SK-N-MC (cell line): ENCODE data around the gene GLCE.
"Not testable (repeated sequence)": the region's sequence is repeated elsewhere in the genome, so short reads cannot be mapped to it uniquely, and the experiment has no call there.

Experiments
- DNase-seq: peaks from one replicate; pipeline ENCODE4 v3.0.0-alpha.2; 2011; ENCODE audit warnings: low read depth, low spot score
- H3K27ac ChIP-seq: fragments of 200-600 bp; sonication (generic); 2 replicates; pipeline ENCODE4 v1.5.1; 2016; ENCODE audit warnings: mixed run types
- H3K36me3 ChIP-seq: fragments of 200-600 bp; sonication (generic); 2 replicates; pipeline ENCODE4 v1.6.1; 2017; ENCODE audit warnings: antibody characterized with exemption, low read length, mixed read lengths; ENCODE audit not compliant: insufficient read depth
- H3K4me3 ChIP-seq: fragments of 200-600 bp; sonication (generic); 2 replicates; pipeline ENCODE4 v1.5.1; 2016
- H3K9ac ChIP-seq: fragments of 200-600 bp; sonication (generic); 2 replicates; pipeline ENCODE4 v1.8.0; 2017; ENCODE audit warnings: mixed run types, mixed read lengths; ENCODE audit not compliant: insufficient read length
- H3K9me3 ChIP-seq: fragments of 200-600 bp; sonication (generic); 2 replicates; pipeline ENCODE4 v1.6.1; 2017; ENCODE audit warnings: low read depth, mild to moderate bottlenecking, antibody characterized with exemption, low read length, moderate library complexity, mixed read lengths
- EZH2 ChIP-seq: fragments of 200-600 bp; sonication (generic); IDR thresholded peaks from one replicate; pipeline ENCODE4 v1.6.1; 2017; ENCODE audit warnings: antibody characterized with exemption
- FOXP2 ChIP-seq: optimal IDR thresholded peaks from 2 replicates; pipeline ENCODE3; 2011; ENCODE audit warnings: mild to moderate bottlenecking, moderate library complexity; ENCODE audit not compliant: insufficient read depth; ENCODE audit errors: extremely low read length, control extremely low read depth
- POLR2AphosphoS5 ChIP-seq: IDR thresholded peaks from 2 replicates; pipeline ENCODE4 v1.6.1; 2012; ENCODE audit warnings: mild to moderate bottlenecking, low read depth, low read length, borderline replicate concordance

The GLCE gene

GRCh38 chr15:69288011-69288410, 127.6 kb downstream of the GLCE start:
- no peak overlapping the region for H3K9ac ChIP-seq
- no peak for DNase-seq
- H3K36me3 ChIP-seq: no peaks in the 10 kb centered on the region
- H3K9me3 ChIP-seq: no peaks in the 10 kb centered on the region
- no peak overlapping the region for H3K27ac ChIP-seq
- no peak overlapping the region for H3K4me3 ChIP-seq
- TF ChIP-seq EZH2 (no peak), POLR2AphosphoS5 (no peak), FOXP2 (no peak)

- Histone ChIP-seq H3K4me3 (no peak overlapping the region), H3K27ac (no peak overlapping the region), H3K36me3 (no peaks in the 10 kb centered on the region), H3K9me3 (no peaks in the 10 kb centered on the region), H3K9ac (no peak overlapping the region)
- TF ChIP-seq EZH2 (no peak), POLR2AphosphoS5 (no peak), FOXP2 (no peak)
- DNase-seq: no peak
Observed at GRCh38 chr15:69288531-69289341, 128.3 kb downstream of the GLCE start.

- Histone ChIP-seq H3K9ac (no peak overlapping the region), H3K9me3 (no peaks in the 10 kb centered on the region), H3K4me3 (no peak overlapping the region), H3K36me3 (no peaks in the 10 kb centered on the region), H3K27ac (no peak overlapping the region)
- no peak for DNase-seq
- TF ChIP-seq POLR2AphosphoS5 (no peak), EZH2 (no peak), FOXP2 (no peak)
Observed at GRCh38 chr15:69289342-69290146, 129.1 kb downstream of the GLCE start.

DNA sequence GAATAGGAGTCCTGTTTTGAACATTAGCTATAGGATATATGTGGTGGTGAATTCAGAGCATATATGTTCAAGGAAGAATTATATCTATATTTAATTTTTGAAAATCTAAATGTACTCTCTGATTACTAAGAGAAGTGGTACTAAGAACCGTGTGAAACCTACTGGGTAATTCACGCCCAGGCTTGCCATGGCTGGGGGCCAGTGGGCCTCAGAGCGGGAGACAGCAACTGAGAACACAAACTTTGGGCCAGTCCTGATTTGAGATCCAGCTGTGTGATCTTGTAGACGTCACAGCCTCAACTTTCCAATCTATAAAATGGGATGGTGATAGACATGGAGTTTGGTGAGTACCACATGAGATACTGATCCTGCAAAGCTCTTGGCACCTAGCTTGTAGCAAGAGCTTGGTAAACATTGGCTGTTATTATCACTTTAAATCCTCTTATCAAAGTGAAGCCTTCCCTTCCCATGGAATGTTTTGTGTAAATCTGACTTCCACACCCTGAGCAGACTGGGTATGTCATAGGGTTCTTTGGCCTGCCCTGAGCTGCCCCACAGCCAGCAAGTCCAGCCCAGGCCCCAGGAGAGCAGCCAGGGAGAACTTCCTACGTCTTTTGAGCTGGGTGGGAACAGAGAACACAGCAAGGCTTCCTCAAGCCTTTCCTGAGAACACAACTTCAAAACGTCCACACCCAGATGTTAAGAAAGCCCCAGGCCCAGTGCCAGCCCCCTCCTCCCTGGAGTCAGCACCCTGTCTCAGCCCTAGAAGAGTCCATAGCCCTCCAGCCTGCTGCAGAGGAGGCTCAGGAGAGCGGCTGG, 130.1 kb downstream of the GLCE start:
- Histone ChIP-seq H3K9me3 (no peaks in the 10 kb centered on the region), H3K36me3 (no peaks in the 10 kb centered on the region), H3K4me3 (no peak overlapping the region), H3K9ac (no peak overlapping the region), H3K27ac (no peak overlapping the region)
- DNase-seq: no peak
- no peak for TF ChIP-seq EZH2
- no peak for TF ChIP-seq FOXP2
- TF ChIP-seq POLR2AphosphoS5: no peak

GRCh38 chr15:69291651-69292050, 131.2 kb downstream of the GLCE start:
- H3K36me3 ChIP-seq, DNase-seq, H3K9me3 ChIP-seq, H3K4me3 ChIP-seq, H3K9ac ChIP-seq, H3K27ac ChIP-seq: not testable (repeated sequence)

DNA sequence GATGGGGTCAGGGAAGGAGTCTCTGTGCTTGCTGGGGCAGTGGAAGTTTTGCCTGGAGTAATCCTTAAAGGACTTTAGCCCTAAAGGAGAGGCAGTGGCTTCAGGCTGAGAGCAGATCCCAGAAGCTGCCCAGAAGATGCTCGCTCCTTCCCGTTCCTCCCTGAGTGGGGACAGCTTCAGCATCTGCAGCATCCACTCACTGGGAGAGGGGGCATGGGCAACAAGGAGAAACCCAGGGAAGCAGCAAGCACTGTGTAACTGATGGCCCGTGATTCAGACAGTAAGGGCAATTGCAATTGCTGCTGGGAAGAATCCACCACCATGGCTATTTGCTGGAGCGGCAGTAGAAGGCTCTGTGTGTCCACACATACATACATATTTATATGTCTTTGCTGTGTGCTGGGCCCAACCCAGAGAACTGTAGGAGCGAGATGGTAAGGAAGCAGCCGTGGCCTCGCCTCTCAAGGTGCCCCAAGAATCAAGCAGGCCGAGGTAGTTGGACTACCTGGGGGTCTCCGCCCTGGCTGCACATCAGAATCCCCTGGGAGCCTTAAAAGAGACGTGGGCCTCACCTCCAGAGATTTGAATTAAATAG, 132.5 kb downstream of the GLCE start:
- no peaks in the 10 kb centered on the region for H3K9me3 ChIP-seq
- H3K4me3 ChIP-seq: no peak overlapping the region
- TF ChIP-seq EZH2 (no peak), POLR2AphosphoS5 (no peak), FOXP2 (no peak)
- H3K36me3 ChIP-seq: no peaks in the 10 kb centered on the region
- H3K27ac ChIP-seq: no peak overlapping the region
- no peak overlapping the region for H3K9ac ChIP-seq
- no peak for DNase-seq

DNA sequence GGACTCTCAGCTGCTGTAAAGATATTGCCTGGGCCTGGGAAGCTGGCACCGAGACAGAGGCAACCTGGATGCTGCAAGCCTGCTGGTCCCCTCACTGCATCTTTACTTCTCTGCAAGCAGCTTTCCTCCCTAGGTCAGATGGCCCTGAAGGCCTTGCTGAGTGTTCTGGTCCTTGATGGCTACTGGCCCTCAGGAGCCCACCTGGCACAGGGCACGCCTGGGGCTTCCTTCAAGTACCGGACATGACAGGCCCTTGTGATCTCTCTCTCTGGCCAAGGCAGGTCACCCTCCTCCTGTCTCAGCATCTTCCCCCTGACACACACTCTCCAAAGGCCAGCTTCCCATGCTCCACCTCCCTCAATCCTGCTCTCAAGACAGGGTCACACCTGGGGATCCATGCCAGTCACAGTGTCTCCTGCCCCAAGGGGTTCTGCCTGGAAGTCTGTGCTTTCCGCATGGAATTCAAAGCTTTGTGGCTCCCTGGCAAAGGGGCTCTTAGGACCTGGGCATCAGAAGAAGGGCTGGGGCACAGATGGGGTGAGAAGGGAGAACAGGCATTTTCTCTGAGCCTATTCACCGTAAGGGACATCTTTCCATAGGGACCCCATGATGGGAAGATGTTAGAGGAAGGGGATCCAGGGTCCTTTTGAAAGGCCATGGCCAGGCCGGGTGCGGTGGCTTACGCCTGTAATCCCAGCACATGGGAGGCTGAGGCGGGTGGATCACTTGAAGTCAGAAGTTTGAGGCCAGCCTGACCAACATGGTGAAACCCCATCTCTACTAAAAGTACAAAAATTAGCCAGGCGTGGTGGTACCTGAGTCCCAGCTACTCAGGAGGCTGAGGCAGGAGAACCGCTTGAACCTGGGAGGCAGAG, 133.5 kb downstream of the GLCE start:
- no peak for DNase-seq
- TF ChIP-seq POLR2AphosphoS5 (no peak), EZH2 (no peak), FOXP2 (no peak)
- Histone ChIP-seq H3K4me3 (no peak overlapping the region), H3K9me3 (no peaks in the 10 kb centered on the region), H3K9ac (no peak overlapping the region), H3K27ac (no peak overlapping the region), H3K36me3 (no peaks in the 10 kb centered on the region)
